Thoracic aorta (tissue), 2 donors: ENCODE results near the gene HS3ST3A1. TPM values are rescaled to one million over a fixed set of nuclear protein-coding genes. Genes with fewer than 3 reads are reported as not detected.

ENCODE experiments used
- ATAC-seq: fragments of 150-250 bp; one replicate; pipeline ENCODE4 v1.8.0; 2017; ENCODE audit warnings: low read depth; ENCODE audit not compliant: insufficient number of reproducible peaks, low FRiP score
- DNase-seq: peaks from one replicate; pipeline ENCODE4 v3.0.0-alpha.2; 2020; ENCODE audit warnings: low spot score
- H3K27ac ChIP-seq, 2 donors: fragments of 200-600 bp; sonication (generic); 1 replicate in 1 of 2; 2 replicates in 1 of 2; pipeline ENCODE4 v1.5.1; 2016; ENCODE audit warnings: mild to moderate bottlenecking in 2 of 2, moderate library complexity in 2 of 2
- H3K27me3 ChIP-seq: fragments of 200-600 bp; sonication (generic); replicated peaks from 2 replicates; pipeline ENCODE4 v1.6.0; 2016; ENCODE audit warnings: mild to moderate bottlenecking; ENCODE audit not compliant: insufficient read depth
- H3K36me3 ChIP-seq: fragments of 200-600 bp; sonication (generic); one replicate; pipeline ENCODE4 v1.5.1; 2016
- H3K4me1 ChIP-seq, 2 donors: fragments of 200-600 bp; sonication (generic); 1 replicate in 1 of 2; 2 replicates in 1 of 2; pipeline versions ENCODE4 v1.5.1 to v1.6.0; 2016; ENCODE audit warnings: low read depth in 2 of 2, mild to moderate bottlenecking in 1 of 2; ENCODE audit not compliant: control insufficient read depth in 1 of 2
- H3K4me3 ChIP-seq: fragments of 200-600 bp; sonication (generic); 2 replicates; pipeline ENCODE4 v1.5.1; 2016; ENCODE audit warnings: mild to moderate bottlenecking
- H3K9me3 ChIP-seq: fragments of 200-600 bp; sonication (generic); 2 replicates; pipeline ENCODE4 v1.5.1; 2016
- CTCF ChIP-seq: fragments of 200-600 bp; sonication (generic); IDR thresholded peaks from one replicate; pipeline ENCODE4 v1.5.1; 2019; ENCODE audit warnings: antibody characterized with exemption
- total RNA-seq, 2 donors: library from RNA; depleted of rRNA; stranded (reverse); fragments of >200 nt; gene quantifications; one replicate each; pipeline versions ENCODE4 v1.1.0 to v1.2.3, GENCODE V29; 2016

Gene HS3ST3A1
- total RNA-seq, 2 donors from 2014 or later, result 1.5 to 5.4 TPM

- Histone ChIP-seq H3K9me3 (peaks cover 5% of the 10 kb centered on the region), H3K4me3 (no peak overlapping the region)
- no peak for ATAC-seq
These were observed 62.8 kb downstream of the HS3ST3A1 start for GRCh38 chr17:13538841-13539411.

GRCh38 chr17:13537871-13538643, 63.7 kb downstream of the HS3ST3A1 start:
- Histone ChIP-seq H3K27ac (no peak overlapping the region), H3K4me3 (no peak overlapping the region), H3K4me1 (no peaks in the 10 kb centered on the region), H3K9me3 (peaks cover 5% of the 10 kb centered on the region), H3K27me3 (no peaks in the 10 kb centered on the region), H3K36me3 (no peaks in the 10 kb centered on the region)
- no peak for TF ChIP-seq CTCF
- ATAC-seq, result no peak
- no peak for DNase-seq

More at GRCh38 chr17:13538841-13539411, 62.8 kb downstream of the HS3ST3A1 start:
- Histone ChIP-seq H3K27ac (no peak overlapping the region), H3K4me1 (no peaks in the 10 kb centered on the region), H3K36me3 (no peaks in the 10 kb centered on the region), H3K27me3 (no peaks in the 10 kb centered on the region)
- TF ChIP-seq CTCF, result no peak
- DNase-seq, result no peak

- no peak for TF ChIP-seq CTCF
- no peaks in the 10 kb centered on the region for H3K27me3 ChIP-seq
- no peaks in the 10 kb centered on the region for H3K4me1 ChIP-seq
- no peak overlapping the region for H3K27ac ChIP-seq
- H3K36me3 ChIP-seq, result no peaks in the 10 kb centered on the region
- H3K9me3 ChIP-seq, result peaks cover 5% of the 10 kb centered on the region
- ATAC-seq (no peak), DNase-seq (no peak)
- H3K4me3 ChIP-seq, result no peak overlapping the region
These were observed 64.5 kb downstream of the HS3ST3A1 start for GRCh38 chr17:13537167-13537731.

- ATAC-seq (no peak), DNase-seq (no peak)
- TF ChIP-seq CTCF, result no peak
- Histone ChIP-seq H3K4me1 (no peaks in the 10 kb centered on the region), H3K9me3 (peaks cover 5% of the 10 kb centered on the region), H3K4me3 (no peak overlapping the region), H3K27ac (no peak overlapping the region), H3K36me3 (no peaks in the 10 kb centered on the region), H3K27me3 (no peaks in the 10 kb centered on the region)
These were observed 66.8 kb downstream of the HS3ST3A1 start for GRCh38 chr17:13534946-13535345.

GRCh38 chr17:13531721-13532120, 70.0 kb downstream of the HS3ST3A1 start:
- Histone ChIP-seq H3K9me3 (peaks cover 5% of the 10 kb centered on the region), H3K36me3 (no peaks in the 10 kb centered on the region), H3K27ac (no peak overlapping the region), H3K27me3 (no peaks in the 10 kb centered on the region), H3K4me1 (no peaks in the 10 kb centered on the region), H3K4me3 (no peak overlapping the region)
- no peak for DNase-seq
- ATAC-seq, result no peak
- TF ChIP-seq CTCF, result no peak
